ENCODE measurements around the gene AUH. TPM values are rescaled to one million over a fixed set of nuclear protein-coding genes. Genes with fewer than 3 reads are reported as not detected.

AUH gene
- total RNA-seq, 1 donor from 2014 or later, result 9.8 TPM

- no peaks in the 10 kb centered on the region for H3K4me1 Mint-ChIP-seq (ENCODE audit: low read depth, unreplicated experiment)
- no peak overlapping the region for H3K4me3 Mint-ChIP-seq (ENCODE audit: unreplicated experiment)
- peak; percentile 84 for DNase-seq (ENCODE audit: low read depth)
- Histone ChIP-seq H3K36me3 (ENCODE audit: insufficient read depth, low read length) (no peaks in the 10 kb centered on the region), H3K4me1 (ENCODE audit: insufficient read depth, low read length) (peaks cover 22% of the 10 kb centered on the region), H3K4me2 (ENCODE audit: low read length) (peak overlapping the region; percentile 1), H3K27me3 (ENCODE audit: insufficient read depth, low read length) (no peaks in the 10 kb centered on the region), H2AFZ (ENCODE audit: low read depth, low read length) (no peak overlapping the region), H3K9ac (ENCODE audit: low read length) (no peak overlapping the region), H3K9me3 (ENCODE audit: insufficient read depth, low read depth, low read length) (no peaks in the 10 kb centered on the region), H3K79me2 (ENCODE audit: insufficient read depth, low read length) (no peaks in the 10 kb centered on the region), H3K27ac (ENCODE audit: low read depth, low read length) (no peak overlapping the region), H4K20me1 (ENCODE audit: insufficient read depth, low read length) (no peaks in the 10 kb centered on the region), H3K4me3 (ENCODE audit: insufficient read depth, low read depth, low read length) (no peak overlapping the region)
- peaks cover 5% of the 10 kb centered on the region for H3K9me3 Mint-ChIP-seq (ENCODE audit: unreplicated experiment)
- H3K27me3 Mint-ChIP-seq (ENCODE audit: low read depth, unreplicated experiment), result peaks cover 11% of the 10 kb centered on the region
- TF ChIP-seq CTCF (IDR thresholded peaks at IDR 0.05; ENCODE audit: insufficient read depth, low read depth, low read length), result no peak
- no peak for TF ChIP-seq EZH2 (IDR thresholded peaks at IDR 0.05; ENCODE audit: insufficient read depth, low read length)
- no peak overlapping the region for H3K27ac Mint-ChIP-seq (ENCODE audit: unreplicated experiment)
- no peak for FAIRE-seq
- no peaks in the 10 kb centered on the region for H3K36me3 Mint-ChIP-seq (ENCODE audit: low read depth, unreplicated experiment)
Observed at GRCh38 chr9:91177661-91178280, 183.9 kb downstream of the AUH start.

- no peak for DNase-seq (ENCODE audit: low read depth)
- no peaks in the 10 kb centered on the region for H3K9me3 ChIP-seq (ENCODE audit: insufficient read depth, low read depth, low read length)
- no peaks in the 10 kb centered on the region for H3K36me3 ChIP-seq (ENCODE audit: insufficient read depth, low read length)
- no peak overlapping the region for H3K4me3 Mint-ChIP-seq (ENCODE audit: unreplicated experiment)
- no peaks in the 10 kb centered on the region for H3K36me3 Mint-ChIP-seq (ENCODE audit: low read depth, unreplicated experiment)
- no peaks in the 10 kb centered on the region for H4K20me1 ChIP-seq (ENCODE audit: insufficient read depth, low read length)
- H3K4me1 Mint-ChIP-seq (ENCODE audit: low read depth, unreplicated experiment), result no peaks in the 10 kb centered on the region
- no peaks in the 10 kb centered on the region for H3K27me3 ChIP-seq (ENCODE audit: insufficient read depth, low read length)
- peaks cover 10% of the 10 kb centered on the region for H3K9me3 Mint-ChIP-seq (ENCODE audit: unreplicated experiment)
- peaks cover 22% of the 10 kb centered on the region for H3K4me1 ChIP-seq (ENCODE audit: insufficient read depth, low read length)
- H3K4me2 ChIP-seq (ENCODE audit: low read length), result no peak overlapping the region
- no peak for FAIRE-seq
- no peak for TF ChIP-seq CTCF (IDR thresholded peaks at IDR 0.05; ENCODE audit: insufficient read depth, low read depth, low read length)
- no peak for TF ChIP-seq EZH2 (IDR thresholded peaks at IDR 0.05; ENCODE audit: insufficient read depth, low read length)
- no peak overlapping the region for H3K27ac ChIP-seq (ENCODE audit: low read depth, low read length)
- H3K79me2 ChIP-seq (ENCODE audit: insufficient read depth, low read length), result no peaks in the 10 kb centered on the region
- H3K27me3 Mint-ChIP-seq (ENCODE audit: low read depth, unreplicated experiment), result peaks cover 6% of the 10 kb centered on the region
- no peak overlapping the region for H3K4me3 ChIP-seq (ENCODE audit: insufficient read depth, low read depth, low read length)
- no peak overlapping the region for H3K27ac Mint-ChIP-seq (ENCODE audit: unreplicated experiment)
- H3K9ac ChIP-seq (ENCODE audit: low read length), result no peak overlapping the region
- no peak overlapping the region for H2AFZ ChIP-seq (ENCODE audit: low read depth, low read length)
Observed at GRCh38 chr9:91177081-91177480, 184.6 kb downstream of the AUH start.

- TF ChIP-seq EZH2 (IDR thresholded peaks at IDR 0.05; ENCODE audit: insufficient read depth, low read length) (no peak), CTCF (IDR thresholded peaks at IDR 0.05; ENCODE audit: insufficient read depth, low read depth, low read length) (no peak)
- FAIRE-seq, result no peak
- no peak for DNase-seq (ENCODE audit: low read depth)
Observed at GRCh38 chr9:91176426-91176825, 185.3 kb downstream of the AUH start.

More at GRCh38 chr9:91176426-91176825, 185.3 kb downstream of the AUH start:
- H3K27me3 Mint-ChIP-seq (ENCODE audit: low read depth, unreplicated experiment), result peaks cover 5% of the 10 kb centered on the region
- no peak overlapping the region for H3K27ac ChIP-seq (ENCODE audit: low read depth, low read length)
- H3K36me3 ChIP-seq (ENCODE audit: insufficient read depth, low read length), result no peaks in the 10 kb centered on the region
- H3K9me3 Mint-ChIP-seq (ENCODE audit: unreplicated experiment), result peaks cover 16% of the 10 kb centered on the region
- H3K4me3 Mint-ChIP-seq (ENCODE audit: unreplicated experiment), result no peak overlapping the region
- H3K9ac ChIP-seq (ENCODE audit: low read length), result no peak overlapping the region
- H2AFZ ChIP-seq (ENCODE audit: low read depth, low read length), result no peak overlapping the region
- H3K27me3 ChIP-seq (ENCODE audit: insufficient read depth, low read length), result no peaks in the 10 kb centered on the region
- peaks cover 22% of the 10 kb centered on the region for H3K4me1 ChIP-seq (ENCODE audit: insufficient read depth, low read length)
- H3K4me3 ChIP-seq (ENCODE audit: insufficient read depth, low read depth, low read length), result no peak overlapping the region
- no peaks in the 10 kb centered on the region for H3K36me3 Mint-ChIP-seq (ENCODE audit: low read depth, unreplicated experiment)
- H3K27ac Mint-ChIP-seq (ENCODE audit: unreplicated experiment), result no peak overlapping the region
- no peak overlapping the region for H3K4me2 ChIP-seq (ENCODE audit: low read length)
- no peaks in the 10 kb centered on the region for H3K9me3 ChIP-seq (ENCODE audit: insufficient read depth, low read depth, low read length)
- no peaks in the 10 kb centered on the region for H4K20me1 ChIP-seq (ENCODE audit: insufficient read depth, low read length)
- H3K79me2 ChIP-seq (ENCODE audit: insufficient read depth, low read length), result no peaks in the 10 kb centered on the region
- H3K4me1 Mint-ChIP-seq (ENCODE audit: low read depth, unreplicated experiment), result no peaks in the 10 kb centered on the region
